Measurements from ENCODE around the gene GLP1R. TPM values are rescaled to one million over a fixed set of nuclear protein-coding genes. Genes with fewer than 3 reads are reported as not detected.
A peak's percentile ranks its signal among the peaks of the same experiment; 100 is the strongest.

Gene GLP1R
- total RNA-seq, 4 donors from 2014 or later = 0.32 to 0.95 (median 0.59) TPM; not detected in 1

DNA sequence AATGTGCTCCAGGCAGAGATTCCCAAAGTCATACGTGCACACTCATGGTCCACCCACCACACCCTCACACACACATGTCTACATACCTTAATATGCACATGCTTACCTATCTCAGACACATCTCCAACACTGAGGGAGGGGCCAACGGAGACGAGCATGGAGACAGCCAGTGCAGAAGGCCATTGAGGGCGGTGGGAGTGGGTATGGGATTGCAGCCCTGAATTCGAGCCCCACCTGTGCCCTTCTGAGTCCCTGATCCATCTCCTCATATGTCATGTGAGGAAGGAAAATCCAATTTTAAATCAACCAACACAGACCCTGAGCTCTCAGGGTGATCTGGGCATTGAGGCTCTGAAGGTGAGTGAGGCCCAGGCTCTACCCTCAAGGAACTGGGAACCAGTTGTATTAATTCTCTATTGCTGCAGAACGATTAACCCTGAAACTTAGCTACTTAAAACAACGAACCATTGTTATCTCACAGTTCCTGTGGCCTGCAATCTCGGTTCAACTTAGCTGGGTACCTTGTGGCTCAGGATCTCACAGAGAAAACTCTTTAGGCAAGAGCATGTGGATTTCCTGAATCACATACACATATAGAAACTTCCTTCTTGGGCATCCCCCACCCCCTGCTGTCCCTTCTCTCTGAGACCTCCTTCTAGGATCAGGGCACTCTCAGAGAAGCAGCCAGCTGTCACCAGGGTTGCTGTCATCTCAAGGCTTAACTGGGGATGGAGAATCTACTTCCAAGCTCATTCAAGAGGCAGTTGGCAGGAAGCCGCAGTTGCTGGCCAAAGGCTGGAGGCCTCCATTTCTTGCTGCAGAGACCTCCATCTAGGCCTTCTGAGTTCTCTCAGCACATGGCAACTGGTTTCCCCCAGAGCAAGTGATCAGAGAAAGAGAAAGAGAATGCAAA lies 28.3 kb downstream of the GLP1R start:
- Histone ChIP-seq H3K4me3 (no peak overlapping the region), H3K27ac (no peak overlapping the region), H3K9me3 (no peaks in the 10 kb centered on the region), H3K27me3 (no peaks in the 10 kb centered on the region), H3K36me3 (no peaks in the 10 kb centered on the region), H3K4me1 (no peaks in the 10 kb centered on the region)
- TF ChIP-seq EP300 (IDR thresholded peaks at IDR 0.05) (no peak), POLR2A (IDR thresholded peaks at IDR 0.05) (no peak), POLR2AphosphoS5 (IDR thresholded peaks at IDR 0.05) (no peak)
- TF ChIP-seq, protein P1, sequence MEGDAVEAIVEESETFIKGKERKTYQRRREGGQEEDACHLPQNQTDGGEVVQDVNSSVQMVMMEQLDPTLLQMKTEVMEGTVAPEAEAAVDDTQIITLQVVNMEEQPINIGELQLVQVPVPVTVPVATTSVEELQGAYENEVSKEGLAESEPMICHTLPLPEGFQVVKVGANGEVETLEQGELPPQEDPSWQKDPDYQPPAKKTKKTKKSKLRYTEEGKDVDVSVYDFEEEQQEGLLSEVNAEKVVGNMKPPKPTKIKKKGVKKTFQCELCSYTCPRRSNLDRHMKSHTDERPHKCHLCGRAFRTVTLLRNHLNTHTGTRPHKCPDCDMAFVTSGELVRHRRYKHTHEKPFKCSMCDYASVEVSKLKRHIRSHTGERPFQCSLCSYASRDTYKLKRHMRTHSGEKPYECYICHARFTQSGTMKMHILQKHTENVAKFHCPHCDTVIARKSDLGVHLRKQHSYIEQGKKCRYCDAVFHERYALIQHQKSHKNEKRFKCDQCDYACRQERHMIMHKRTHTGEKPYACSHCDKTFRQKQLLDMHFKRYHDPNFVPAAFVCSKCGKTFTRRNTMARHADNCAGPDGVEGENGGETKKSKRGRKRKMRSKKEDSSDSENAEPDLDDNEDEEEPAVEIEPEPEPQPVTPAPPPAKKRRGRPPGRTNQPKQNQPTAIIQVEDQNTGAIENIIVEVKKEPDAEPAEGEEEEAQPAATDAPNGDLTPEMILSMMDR (IDR thresholded peaks at IDR 0.05) = no peak
- WGBS = 75% methylated on average over 9 of the region's 9 CpGs
- DNase-seq (ENCODE audit: low spot score in 2 of 2) = peak in 1 of 2 donors; percentile 39

GRCh38 chr6:39077882-39078594 lies 29.5 kb downstream of the GLP1R start:
- 71% methylated on average over 9 of the region's 11 CpGs for WGBS
- Histone ChIP-seq H3K4me3 (no peak overlapping the region), H3K9me3 (no peaks in the 10 kb centered on the region), H3K36me3 (no peaks in the 10 kb centered on the region), H3K27ac (no peak overlapping the region), H3K27me3 (no peaks in the 10 kb centered on the region), H3K4me1 (no peaks in the 10 kb centered on the region)
- TF ChIP-seq POLR2A (IDR thresholded peaks at IDR 0.05) = no peak
- TF ChIP-seq, protein P1 (IDR thresholded peaks at IDR 0.05) = no peak
- TF ChIP-seq EP300 (IDR thresholded peaks at IDR 0.05) = no peak
- no peak for TF ChIP-seq POLR2AphosphoS5 (IDR thresholded peaks at IDR 0.05)
- no peak for DNase-seq (ENCODE audit: low spot score in 2 of 2)

DNA sequence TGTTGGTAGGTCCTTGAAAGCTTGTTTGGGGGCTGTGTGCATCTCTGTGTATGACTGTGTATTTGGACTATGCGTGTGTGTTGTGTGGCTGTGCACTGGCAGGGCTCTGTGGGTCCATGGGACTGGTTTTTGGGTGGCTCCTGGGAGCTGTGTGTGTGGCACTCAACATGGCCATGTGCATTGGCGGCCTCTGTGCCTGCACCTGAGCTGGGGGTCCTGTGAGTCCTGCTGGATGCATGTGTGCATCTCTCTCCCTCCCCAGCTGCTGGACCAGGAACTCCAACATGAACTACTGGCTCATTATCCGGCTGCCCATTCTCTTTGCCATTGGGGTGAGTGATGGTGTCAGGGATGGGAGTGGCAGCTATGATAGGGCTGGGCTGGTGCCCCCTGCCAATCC lies 30.1 kb downstream of the GLP1R start:
- Histone ChIP-seq H3K36me3 (no peaks in the 10 kb centered on the region), H3K27me3 (no peaks in the 10 kb centered on the region), H3K9me3 (no peaks in the 10 kb centered on the region), H3K4me1 (no peaks in the 10 kb centered on the region), H3K4me3 (no peak overlapping the region), H3K27ac (no peak overlapping the region)
- TF ChIP-seq EP300 (IDR thresholded peaks at IDR 0.05) = no peak
- TF ChIP-seq POLR2AphosphoS5 (IDR thresholded peaks at IDR 0.05) = no peak
- TF ChIP-seq, protein P1 (IDR thresholded peaks at IDR 0.05) = no peak
- TF ChIP-seq POLR2A (IDR thresholded peaks at IDR 0.05) = no peak
- no peak for DNase-seq (ENCODE audit: low spot score in 2 of 2)
- WGBS = 81% methylated on average over 2 of the region's 3 CpGs

- Histone ChIP-seq H3K27me3 (peaks cover 7% of the 10 kb centered on the region), H3K9me3 (no peaks in the 10 kb centered on the region), H3K4me3 (no peak overlapping the region), H3K4me1 (no peaks in the 10 kb centered on the region), H3K36me3 (no peaks in the 10 kb centered on the region), H3K27ac (no peak overlapping the region)
- DNase-seq (ENCODE audit: low spot score in 2 of 2) = no peak
- WGBS = 78% methylated on average over 8 of the region's 8 CpGs
- no peak for TF ChIP-seq POLR2AphosphoS5 (IDR thresholded peaks at IDR 0.05)
Measured at GRCh38 chr6:39079197-39080125, 30.9 kb downstream of the GLP1R start.

GRCh38 chr6:39080246-39080875 lies 31.8 kb downstream of the GLP1R start:
- H3K9me3 ChIP-seq = no peaks in the 10 kb centered on the region
- TF ChIP-seq POLR2AphosphoS5 (IDR thresholded peaks at IDR 0.05) (no peak), EP300 (IDR thresholded peaks at IDR 0.05) (no peak), POLR2A (IDR thresholded peaks at IDR 0.05) (no peak)
- TF ChIP-seq, protein P1 (IDR thresholded peaks at IDR 0.05) = no peak
- no peaks in the 10 kb centered on the region for H3K36me3 ChIP-seq
- H3K4me1 ChIP-seq = no peaks in the 10 kb centered on the region
- DNase-seq (ENCODE audit: low spot score in 2 of 2) = no peak
- H3K27ac ChIP-seq = no peak overlapping the region
- 77% methylated on average over 3 of the region's 5 CpGs for WGBS
- no peak overlapping the region for H3K4me3 ChIP-seq
- H3K27me3 ChIP-seq = peaks cover 8% of the 10 kb centered on the region

Measured in suprapubic skin (tissue), 4 donors.